A549 (cell line): Measurements from ENCODE around the gene SIRT3. TPM values are rescaled to one million over a fixed set of nuclear protein-coding genes. Genes with fewer than 3 reads are reported as not detected.

Source experiments
- ATAC-seq, 2 experiments: fragments of 200-7000 bp in 1 of 2; fragments of >200 bp in 1 of 2; cut with Nextera tagmentation in 1 of 2; cut with Tn5 transposase in 1 of 2; 3 replicates each; pipeline versions ENCODE4 v1.8.0 to v1.9.1; 2018 to 2020; ENCODE audit warnings: mild to moderate bottlenecking in 1 of 2, moderate library complexity in 1 of 2
- CTCF ChIA-PET: fragments of 300-600 bp; sonication (Branson Sonifier 250); formaldehyde crosslinking; extraction: SDS; loops from one replicate; lab custom pipeline; 2021; ENCODE audit warnings: antibody characterized with exemption, inconsistent platforms; lab: Yijun Ruan, JAX
- POLR2A ChIA-PET: fragments of 350-600 bp; formaldehyde crosslinking; extraction: SDS; loops from one replicate; lab custom pipeline; 2021; ENCODE audit warnings: antibody characterized with exemption, inconsistent platforms; lab: Yijun Ruan, JAX
- DNase-seq, 2 experiments: peaks; one replicate each; pipeline versions ENCODE4 v3.0.0 to v3.0.0-alpha.2; 2011 to 2016; ENCODE audit warnings: low read depth in 1 of 2, low spot score in 1 of 2
- FAIRE-seq: peaks from 2 replicates; lab custom pipeline; 2011; peaks lifted over from hg19 to GRCh38; lab: Jason Lieb, UNC
- H3K27ac ChIP-seq, 2 experiments: fragments of >200 bp; sonication (Bioruptor Twin); formaldehyde crosslinking; 3 replicates each; pipeline ENCODE4 v1.5.1; 2016 to 2017
- H3K4me1 ChIP-seq: fragments of >200 bp; sonication (Bioruptor Twin); formaldehyde crosslinking; 3 replicates; pipeline ENCODE4 v1.6.1; 2016
- H3K4me2 ChIP-seq: fragments of >200 bp; sonication (Bioruptor Twin); formaldehyde crosslinking; 3 replicates; pipeline ENCODE4 v1.6.1; 2016
- H3K4me3 ChIP-seq: fragments of >200 bp; sonication (Bioruptor Twin); formaldehyde crosslinking; 3 replicates; pipeline ENCODE4 v1.5.1; 2016
- H3K9me3 ChIP-seq: fragments of >200 bp; sonication (Bioruptor Twin); formaldehyde crosslinking; 3 replicates; pipeline ENCODE4 v1.6.1; 2016
- BHLHE40 ChIP-seq: IDR thresholded peaks from 2 replicates; pipeline ENCODE4 v1.6.1; 2012; ENCODE audit warnings: low read depth, low read length, inconsistent platforms
- CBX2 ChIP-seq: fragments of 200-600 bp; sonication (generic); IDR thresholded peaks from 2 replicates; pipeline ENCODE4 v1.6.1; 2016; ENCODE audit warnings: low read depth, mild to moderate bottlenecking, borderline replicate concordance
- CBX8 ChIP-seq: fragments of 200-600 bp; sonication (generic); IDR thresholded peaks from 2 replicates; pipeline ENCODE4 v1.6.1; 2016
- CHD4 ChIP-seq: fragments of 200-600 bp; sonication (generic); IDR thresholded peaks from 2 replicates; pipeline ENCODE4 v1.6.1; 2016; ENCODE audit warnings: antibody characterized with exemption, mild to moderate bottlenecking, borderline replicate concordance
- HOXB13 ChIP-seq: fragments of 250-450 bp; sonication (Bioruptor Pico); IDR thresholded peaks from 2 replicates; pipeline ENCODE4 v1.5.0; 2020; ENCODE audit warnings: low read depth, mild to moderate bottlenecking, moderate library complexity
- HOXB5 ChIP-seq: fragments of 250-450 bp; sonication (Bioruptor Pico); IDR thresholded peaks from 2 replicates; pipeline ENCODE4 v1.5.0; 2020; ENCODE audit warnings: mild to moderate bottlenecking, moderate library complexity
- MAFK ChIP-seq: fragments of 450-650 bp; IDR thresholded peaks from 2 replicates; pipeline ENCODE4 v1.6.1; 2014; ENCODE audit not compliant: partially characterized antibody
- NFE2L2 ChIP-seq: fragments of 150-350 bp; conservative IDR thresholded peaks from 2 replicates; pipeline ENCODE4 v1.6.1; 2014; ENCODE audit warnings: low read length
- NR3C1 ChIP-seq: fragments of >200 bp; sonication (Bioruptor Twin); formaldehyde crosslinking; IDR thresholded peaks from 3 replicates; pipeline ENCODE4 v1.6.1; 2017
- PHF8 ChIP-seq: fragments of 200-600 bp; sonication (generic); IDR thresholded peaks from 2 replicates; pipeline ENCODE4 v1.6.1; 2016; ENCODE audit warnings: low read depth, mild to moderate bottlenecking, antibody characterized with exemption, moderate library complexity, borderline replicate concordance
- POLR2A ChIP-seq: IDR thresholded peaks from 2 replicates; pipeline ENCODE4 v1.6.1; 2012; ENCODE audit warnings: mild to moderate bottlenecking, low read length
- RARB ChIP-seq: fragments of 250-450 bp; sonication (Bioruptor Pico); IDR thresholded peaks from 2 replicates; pipeline ENCODE4 v1.8.0; 2021; ENCODE audit warnings: mild to moderate bottlenecking, moderate library complexity
- RNF2 ChIP-seq: fragments of 200-600 bp; sonication (generic); IDR thresholded peaks from 2 replicates; pipeline ENCODE4 v1.6.1; 2016; ENCODE audit warnings: low read depth, mild to moderate bottlenecking, antibody characterized with exemption, moderate library complexity, borderline replicate concordance
- TFCP2L1 ChIP-seq: fragments of 250-450 bp; sonication (Bioruptor Pico); IDR thresholded peaks from 2 replicates; pipeline ENCODE4 v1.5.0; 2021; ENCODE audit warnings: mild to moderate bottlenecking
- ZFP36 ChIP-seq: fragments of 450-650 bp; IDR thresholded peaks from 2 replicates; pipeline ENCODE4 v1.6.1; 2014; ENCODE audit warnings: borderline replicate concordance; ENCODE audit not compliant: partially characterized antibody
- WGBS: methylation state at CpG from one replicate; pipeline ENCODE4 v1.1.6; 2017; ENCODE audit errors: missing lambda C conversion rate; 5-methylcytosine and 5-hydroxymethylcytosine counted together
- polyA plus RNA-seq, 4 experiments: library from polyadenylated mRNA; depleted of rRNA in 3 of 4; stranded (reverse); fragments of >200 nt; fragmentation: RNase III in 1 of 4; extraction: RNeasy Plus Mini Kit Qiagen cat#74134 plus additional on column Dnase treatment in 1 of 4; gene quantifications; 2 replicates in 3 of 4; 3 replicates in 1 of 4; pipeline ENCODE4 v1.2.3, GENCODE V29; 2011 to 2017
- TF ChIP-seq, protein P1 (sequence below): fragments of 200-600 bp; sonication (generic); IDR thresholded peaks from 2 replicates; pipeline ENCODE4 v1.6.1; 2016; ENCODE audit warnings: antibody characterized with exemption, mild to moderate bottlenecking, moderate library complexity
- TF ChIP-seq, protein P2 (sequence below): IDR thresholded peaks from 2 replicates; pipeline ENCODE4 v1.6.1; 2012
- TF ChIP-seq, protein P3 (sequence below): IDR thresholded peaks from 2 replicates; pipeline ENCODE4 v1.6.1; 2012; ENCODE audit warnings: low read depth, borderline replicate concordance

Gene SIRT3
- polyA plus RNA-seq, 2 of the 4 experiments (the other 2 are of a cell fraction): 20.3 to 22.3 TPM

DNA sequence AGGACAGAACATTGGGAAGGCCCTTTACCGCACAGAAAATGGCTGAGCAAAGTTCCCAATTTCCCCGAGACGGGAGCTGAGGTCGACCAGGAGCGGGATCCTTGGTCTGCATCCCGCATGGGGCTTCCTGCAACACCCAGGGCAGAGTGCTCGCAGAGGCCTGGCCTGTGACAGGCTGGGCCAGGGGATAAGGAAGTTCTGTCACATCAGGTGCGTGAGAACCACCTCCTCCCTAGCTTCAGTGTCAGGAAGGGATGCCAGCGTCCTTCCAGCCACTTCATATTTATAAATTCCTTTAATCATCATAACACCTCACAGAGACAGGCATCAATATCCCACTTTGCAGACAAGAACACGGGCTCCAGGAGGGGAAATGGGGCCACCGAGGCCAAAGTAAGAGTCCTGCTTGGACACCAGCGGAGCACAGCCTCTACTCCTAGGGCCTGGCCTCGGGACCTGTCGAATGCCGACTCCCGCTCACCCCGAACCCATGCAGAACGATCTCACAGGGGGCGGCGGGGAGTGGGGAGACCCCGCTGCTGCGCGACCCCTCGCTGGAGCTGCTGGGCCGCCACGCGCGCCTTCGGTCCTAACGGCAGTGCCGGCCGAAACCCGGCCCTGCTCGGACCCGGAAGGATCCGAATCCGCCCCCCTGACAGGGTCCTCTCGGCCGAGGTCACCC, 29.5 kb downstream of the SIRT3 start (continued):
- TF ChIP-seq, protein P1, sequence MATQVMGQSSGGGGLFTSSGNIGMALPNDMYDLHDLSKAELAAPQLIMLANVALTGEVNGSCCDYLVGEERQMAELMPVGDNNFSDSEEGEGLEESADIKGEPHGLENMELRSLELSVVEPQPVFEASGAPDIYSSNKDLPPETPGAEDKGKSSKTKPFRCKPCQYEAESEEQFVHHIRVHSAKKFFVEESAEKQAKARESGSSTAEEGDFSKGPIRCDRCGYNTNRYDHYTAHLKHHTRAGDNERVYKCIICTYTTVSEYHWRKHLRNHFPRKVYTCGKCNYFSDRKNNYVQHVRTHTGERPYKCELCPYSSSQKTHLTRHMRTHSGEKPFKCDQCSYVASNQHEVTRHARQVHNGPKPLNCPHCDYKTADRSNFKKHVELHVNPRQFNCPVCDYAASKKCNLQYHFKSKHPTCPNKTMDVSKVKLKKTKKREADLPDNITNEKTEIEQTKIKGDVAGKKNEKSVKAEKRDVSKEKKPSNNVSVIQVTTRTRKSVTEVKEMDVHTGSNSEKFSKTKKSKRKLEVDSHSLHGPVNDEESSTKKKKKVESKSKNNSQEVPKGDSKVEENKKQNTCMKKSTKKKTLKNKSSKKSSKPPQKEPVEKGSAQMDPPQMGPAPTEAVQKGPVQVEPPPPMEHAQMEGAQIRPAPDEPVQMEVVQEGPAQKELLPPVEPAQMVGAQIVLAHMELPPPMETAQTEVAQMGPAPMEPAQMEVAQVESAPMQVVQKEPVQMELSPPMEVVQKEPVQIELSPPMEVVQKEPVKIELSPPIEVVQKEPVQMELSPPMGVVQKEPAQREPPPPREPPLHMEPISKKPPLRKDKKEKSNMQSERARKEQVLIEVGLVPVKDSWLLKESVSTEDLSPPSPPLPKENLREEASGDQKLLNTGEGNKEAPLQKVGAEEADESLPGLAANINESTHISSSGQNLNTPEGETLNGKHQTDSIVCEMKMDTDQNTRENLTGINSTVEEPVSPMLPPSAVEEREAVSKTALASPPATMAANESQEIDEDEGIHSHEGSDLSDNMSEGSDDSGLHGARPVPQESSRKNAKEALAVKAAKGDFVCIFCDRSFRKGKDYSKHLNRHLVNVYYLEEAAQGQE: no peak
- TF ChIP-seq POLR2A: no peak

DNA sequence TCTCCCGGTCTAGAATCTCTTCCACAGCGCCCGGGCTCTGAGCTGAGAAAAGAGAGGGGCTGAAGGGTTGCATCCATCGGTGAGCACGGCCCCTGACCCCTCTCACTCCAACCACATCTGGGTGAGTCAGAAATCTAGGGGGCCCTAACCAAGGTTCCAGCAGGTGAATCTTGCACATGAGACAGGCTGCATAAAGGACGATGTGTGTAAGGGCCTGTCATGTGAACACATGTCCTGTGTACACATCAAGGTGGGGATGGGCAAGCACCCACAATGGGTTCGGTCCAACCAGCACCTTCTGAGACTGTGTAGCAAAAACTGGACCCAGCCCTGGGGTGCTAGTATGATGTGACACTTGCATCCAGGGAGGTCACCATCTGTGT, 30.1 kb downstream of the SIRT3 start:
- CTCF ChIA-PET: interaction anchor here (1.0 kb wide), 2 partner anchors 9 to 156 kb away, joined by 3 read pairs; a partner anchor contains a TSS
- no peaks in the 10 kb centered on the region for H3K9me3 ChIP-seq
- H3K4me1 ChIP-seq: peaks cover 26% of the 10 kb centered on the region
- DNase-seq: no peak
- POLR2A ChIA-PET: interaction anchor here (1.7 kb wide), 1 partner anchor 150 kb away, joined by 21 read pairs; no protein-coding TSS in a partner anchor
- no peak for TF ChIP-seq CBX2
- no peak for TF ChIP-seq BHLHE40
- TF ChIP-seq, protein P1: no peak
- no peak for TF ChIP-seq NFE2L2
- TF ChIP-seq HOXB13 (CRISPR knock-in tag): no peak
- no peak for TF ChIP-seq MAFK
- TF ChIP-seq HOXB5 (CRISPR knock-in tag): no peak
- TF ChIP-seq, protein P2, sequence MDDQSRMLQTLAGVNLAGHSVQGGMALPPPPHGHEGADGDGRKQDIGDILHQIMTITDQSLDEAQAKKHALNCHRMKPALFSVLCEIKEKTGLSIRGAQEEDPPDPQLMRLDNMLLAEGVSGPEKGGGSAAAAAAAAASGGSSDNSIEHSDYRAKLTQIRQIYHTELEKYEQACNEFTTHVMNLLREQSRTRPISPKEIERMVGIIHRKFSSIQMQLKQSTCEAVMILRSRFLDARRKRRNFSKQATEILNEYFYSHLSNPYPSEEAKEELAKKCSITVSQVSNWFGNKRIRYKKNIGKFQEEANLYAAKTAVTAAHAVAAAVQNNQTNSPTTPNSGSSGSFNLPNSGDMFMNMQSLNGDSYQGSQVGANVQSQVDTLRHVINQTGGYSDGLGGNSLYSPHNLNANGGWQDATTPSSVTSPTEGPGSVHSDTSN: no peak
- no peak for TF ChIP-seq RNF2
- TF ChIP-seq, all 56 proteins: peak for 0
- Histone ChIP-seq H3K4me3 (peak overlapping the region; percentile 100), H3K4me2 (peak overlapping the region; percentile 96), H3K27ac (peak overlapping the region in 1 of 2 experiments; percentile 94; a peak in 4 of 6 replicates)
- WGBS: 95% methylated on average over 7 of the region's 7 CpGs
- no peak for FAIRE-seq
- no peak for ATAC-seq

DNA sequence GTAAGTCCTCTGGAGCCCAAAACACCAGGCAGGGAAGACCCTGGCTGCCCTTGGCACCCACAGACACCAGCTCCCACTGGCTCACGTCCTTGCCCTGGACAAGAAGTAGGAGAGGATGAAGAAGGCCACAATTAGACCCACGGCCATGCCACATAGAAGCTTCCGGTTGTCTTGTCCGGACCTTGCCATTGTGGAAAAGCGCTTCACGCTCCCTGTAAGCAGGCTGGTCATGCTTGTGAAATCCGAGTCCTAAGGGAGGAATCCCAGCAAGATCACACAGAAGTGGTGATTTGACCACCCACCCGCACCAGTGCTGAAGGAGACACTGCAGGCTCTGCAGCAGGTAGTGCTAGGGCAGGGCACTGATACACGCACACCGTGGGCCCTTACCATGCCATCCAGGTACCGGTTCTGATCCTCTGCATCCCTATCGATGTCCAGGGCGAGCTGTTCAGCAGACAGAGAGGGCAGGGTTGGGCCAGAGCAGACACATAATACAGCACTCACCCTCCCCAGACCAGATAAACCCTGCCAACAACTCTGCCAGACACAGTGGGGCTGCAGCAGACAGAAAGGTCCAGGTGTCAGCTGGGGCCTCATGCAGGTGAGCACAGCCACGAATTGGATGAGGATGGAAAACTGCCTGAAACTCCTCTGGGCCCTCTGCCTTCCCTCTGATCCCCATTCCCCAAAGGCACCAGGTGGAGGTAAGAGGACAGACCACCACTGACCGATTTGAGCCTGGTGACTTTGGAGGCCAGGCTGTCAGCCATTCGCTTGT, 30.7 kb downstream of the SIRT3 start:
- ChIA-PET POLR2A (no interaction called here), CTCF (interaction anchor here (0.7 to 0.9 kb wide), 2 partner anchors 243 to 289 kb away, joined by 4 read pairs; no protein-coding TSS in a partner anchor)
- no peak for FAIRE-seq
- H3K9me3 ChIP-seq: no peaks in the 10 kb centered on the region
- WGBS: 91% methylated on average over 15 of the region's 16 CpGs
- DNase-seq: no peak
- no peak for TF ChIP-seq CHD4
- no peak for TF ChIP-seq PHF8
- no peak for TF ChIP-seq CBX8
- TF ChIP-seq RARB (CRISPR knock-in tag): no peak
- TF ChIP-seq, protein P3, sequence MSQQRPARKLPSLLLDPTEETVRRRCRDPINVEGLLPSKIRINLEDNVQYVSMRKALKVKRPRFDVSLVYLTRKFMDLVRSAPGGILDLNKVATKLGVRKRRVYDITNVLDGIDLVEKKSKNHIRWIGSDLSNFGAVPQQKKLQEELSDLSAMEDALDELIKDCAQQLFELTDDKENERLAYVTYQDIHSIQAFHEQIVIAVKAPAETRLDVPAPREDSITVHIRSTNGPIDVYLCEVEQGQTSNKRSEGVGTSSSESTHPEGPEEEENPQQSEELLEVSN: no peak
- no peak for TF ChIP-seq TFCP2L1
- no peak for TF ChIP-seq ZFP36
- no peak for TF ChIP-seq HOXB5 (CRISPR knock-in tag)
- TF ChIP-seq NFE2L2: no peak
- no peak for TF ChIP-seq NR3C1
- H3K27ac ChIP-seq: no peak overlapping the region; a peak in 1 of 6 replicates
- no peak overlapping the region for H3K4me3 ChIP-seq
- no peak for ATAC-seq
- peaks cover 21% of the 10 kb centered on the region for H3K4me1 ChIP-seq
- peak overlapping the region; percentile 96 for H3K4me2 ChIP-seq
